Neural cell (in vitro differentiated cells): Measurements from ENCODE around the gene OR5A2. TPM values are rescaled to one million over a fixed set of nuclear protein-coding genes. Genes with fewer than 3 reads are reported as not detected.

ENCODE experiments used
- H2AFZ ChIP-seq: fragments of 200-600, 300-800 bp; sonication (generic), shearing (Covaris generic); 2 replicates; pipeline ENCODE4 v1.6.0; 2014; ENCODE audit warnings: low read depth, mild to moderate bottlenecking, antibody characterized with exemption, low read length, moderate library complexity
- H3F3A ChIP-seq: fragments of 200-600 bp; shearing (Covaris generic); 2 replicates; pipeline ENCODE4 v1.6.1; 2016; ENCODE audit warnings: mild to moderate bottlenecking, moderate library complexity, mixed read lengths, antibody characterized with exemption, low read length; ENCODE audit not compliant: insufficient read depth, poor library complexity, severe bottlenecking
- H3K27ac ChIP-seq: fragments of 200-600, 300-800 bp; sonication (generic), shearing (Covaris generic); 2 replicates; pipeline ENCODE4 v1.5.1; 2014; ENCODE audit warnings: mild to moderate bottlenecking, low read length, moderate library complexity
- H3K27me3 ChIP-seq: fragments of 300-800, 200-600 bp; sonication (generic), shearing (Covaris generic); 2 replicates; pipeline ENCODE4 v1.6.0; 2014; ENCODE audit warnings: mild to moderate bottlenecking, low read depth, low read length, moderate library complexity; ENCODE audit not compliant: insufficient read depth
- H3K36me3 ChIP-seq: fragments of 300-800, 200-600 bp; sonication (generic), shearing (Covaris generic); 2 replicates; pipeline ENCODE4 v1.5.1; 2014; ENCODE audit warnings: mild to moderate bottlenecking, antibody characterized with exemption, low read length, moderate library complexity; ENCODE audit not compliant: insufficient read depth
- H3K4me2 ChIP-seq: fragments of 300-800, 200-600 bp; sonication (generic), shearing (Covaris generic); 2 replicates; pipeline ENCODE4 v1.6.0; 2014; ENCODE audit warnings: mild to moderate bottlenecking, low read length
- H3K4me3 ChIP-seq: fragments of 300-800, 200-600 bp; sonication (generic), shearing (Covaris generic); 2 replicates; pipeline ENCODE4 v1.5.1; 2014; ENCODE audit warnings: mild to moderate bottlenecking, low read length, moderate library complexity
- H3K79me2 ChIP-seq: fragments of 200-600 bp; shearing (Covaris generic); replicated peaks from 2 replicates; pipeline ENCODE4 v1.6.0; 2014; ENCODE audit warnings: mild to moderate bottlenecking, low read length, moderate library complexity; ENCODE audit not compliant: insufficient read depth
- H3K9ac ChIP-seq: fragments of 300-800, 200-600 bp; sonication (generic), shearing (Covaris generic); 2 replicates; pipeline ENCODE4 v1.6.1; 2016; ENCODE audit warnings: mild to moderate bottlenecking, low read length, mixed read lengths
- H3K9me2 ChIP-seq: fragments of 200-600 bp; shearing (Covaris generic); 2 replicates; pipeline ENCODE4 v1.6.1; 2016; ENCODE audit warnings: mild to moderate bottlenecking, low read length, mixed read lengths; ENCODE audit not compliant: insufficient read depth
- H3K9me3 ChIP-seq: fragments of 200-600, 300-800 bp; sonication (generic), shearing (Covaris generic); 2 replicates; pipeline ENCODE4 v1.6.1; 2016; ENCODE audit warnings: mild to moderate bottlenecking, mixed run types, low read length, moderate library complexity, mixed read lengths
- H4K20me1 ChIP-seq: fragments of 200-600 bp; shearing (Covaris generic); 2 replicates; pipeline ENCODE4 v1.6.1; 2016; ENCODE audit warnings: mild to moderate bottlenecking, mixed run types; ENCODE audit not compliant: insufficient read depth
- CTCF ChIP-seq: fragments of 450-650 bp; IDR thresholded peaks from 2 replicates; pipeline ENCODE4 v1.5.1; 2014; ENCODE audit warnings: antibody characterized with exemption, mild to moderate bottlenecking, moderate library complexity; ENCODE audit not compliant: poor library complexity, severe bottlenecking
- EP300 ChIP-seq: fragments of 450-650 bp; conservative IDR thresholded peaks from 2 replicates; pipeline ENCODE4 v1.6.1; 2014; ENCODE audit warnings: antibody characterized with exemption, mild to moderate bottlenecking, moderate library complexity; ENCODE audit not compliant: poor library complexity, severe bottlenecking
- EZH2 ChIP-seq: fragments of 200-600, 300-800 bp; shearing (Covaris generic), sonication (generic); IDR thresholded peaks from 2 replicates; pipeline ENCODE4 v1.6.1; 2014; ENCODE audit warnings: antibody characterized with exemption, low read length, borderline replicate concordance, mild to moderate bottlenecking; ENCODE audit not compliant: insufficient read depth, poor library complexity, severe bottlenecking
- MXI1 ChIP-seq: fragments of 450-650 bp; conservative IDR thresholded peaks from 2 replicates; pipeline ENCODE4 v1.6.1; 2014; ENCODE audit warnings: antibody characterized with exemption, mild to moderate bottlenecking; ENCODE audit not compliant: poor library complexity, severe bottlenecking
- POLR2AphosphoS5 ChIP-seq: IDR thresholded peaks from 2 replicates; pipeline ENCODE4 v1.6.1; 2012
- RAD21 ChIP-seq: fragments of 450-650 bp; conservative IDR thresholded peaks from 2 replicates; pipeline ENCODE4 v1.6.1; 2014; ENCODE audit warnings: antibody characterized with exemption, mild to moderate bottlenecking, moderate library complexity
- SMC3 ChIP-seq: fragments of 450-650 bp; conservative IDR thresholded peaks from 2 replicates; pipeline ENCODE4 v1.6.1; 2014; ENCODE audit warnings: antibody characterized with exemption, mild to moderate bottlenecking, moderate library complexity; ENCODE audit not compliant: poor library complexity
- TAF1 ChIP-seq: IDR thresholded peaks from 2 replicates; pipeline ENCODE4 v1.6.1; 2012; ENCODE audit warnings: low read depth
- polyA plus RNA-seq: library from polyadenylated mRNA; depleted of rRNA; stranded (reverse); fragments of >200 nt; gene quantifications from 2 replicates; pipeline ENCODE4 v1.2.3, GENCODE V29; 2014
- TF ChIP-seq, protein P1 (sequence below): IDR thresholded peaks from 2 replicates; pipeline ENCODE4 v1.6.1; 2012; ENCODE audit warnings: borderline replicate concordance

The OR5A2 gene
- polyA plus RNA-seq, 1 donor from 2014 or later: not detected

DNA sequence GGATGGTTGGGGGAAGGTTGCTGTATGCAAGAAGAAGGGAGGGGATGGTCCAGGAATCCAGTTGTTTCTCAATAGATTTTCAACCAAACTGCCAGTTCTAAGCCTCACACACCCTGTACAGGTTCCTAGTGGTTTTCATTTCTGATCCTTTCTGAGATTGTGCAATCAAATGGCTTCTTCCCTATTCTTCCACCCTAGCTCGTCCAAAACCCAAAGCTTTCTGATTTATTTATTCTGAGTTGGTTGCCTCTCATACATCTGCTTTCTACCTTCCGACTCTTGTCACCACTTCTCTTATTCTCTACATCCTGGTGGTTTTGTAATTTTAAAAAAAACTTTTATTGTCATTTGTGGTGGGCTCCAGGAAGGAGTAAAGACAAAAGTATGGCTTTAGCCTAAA, 12.6 kb downstream of the OR5A2 start:
- no peak overlapping the region for H2AFZ ChIP-seq
- no peak overlapping the region for H3K4me2 ChIP-seq
- no peak overlapping the region for H3K9ac ChIP-seq
- TF ChIP-seq MXI1 (no peak), SMC3 (no peak), POLR2AphosphoS5 (no peak), EZH2 (no peak), CTCF (no peak), EP300 (no peak), RAD21 (no peak), TAF1 (no peak)
- TF ChIP-seq, protein P1, sequence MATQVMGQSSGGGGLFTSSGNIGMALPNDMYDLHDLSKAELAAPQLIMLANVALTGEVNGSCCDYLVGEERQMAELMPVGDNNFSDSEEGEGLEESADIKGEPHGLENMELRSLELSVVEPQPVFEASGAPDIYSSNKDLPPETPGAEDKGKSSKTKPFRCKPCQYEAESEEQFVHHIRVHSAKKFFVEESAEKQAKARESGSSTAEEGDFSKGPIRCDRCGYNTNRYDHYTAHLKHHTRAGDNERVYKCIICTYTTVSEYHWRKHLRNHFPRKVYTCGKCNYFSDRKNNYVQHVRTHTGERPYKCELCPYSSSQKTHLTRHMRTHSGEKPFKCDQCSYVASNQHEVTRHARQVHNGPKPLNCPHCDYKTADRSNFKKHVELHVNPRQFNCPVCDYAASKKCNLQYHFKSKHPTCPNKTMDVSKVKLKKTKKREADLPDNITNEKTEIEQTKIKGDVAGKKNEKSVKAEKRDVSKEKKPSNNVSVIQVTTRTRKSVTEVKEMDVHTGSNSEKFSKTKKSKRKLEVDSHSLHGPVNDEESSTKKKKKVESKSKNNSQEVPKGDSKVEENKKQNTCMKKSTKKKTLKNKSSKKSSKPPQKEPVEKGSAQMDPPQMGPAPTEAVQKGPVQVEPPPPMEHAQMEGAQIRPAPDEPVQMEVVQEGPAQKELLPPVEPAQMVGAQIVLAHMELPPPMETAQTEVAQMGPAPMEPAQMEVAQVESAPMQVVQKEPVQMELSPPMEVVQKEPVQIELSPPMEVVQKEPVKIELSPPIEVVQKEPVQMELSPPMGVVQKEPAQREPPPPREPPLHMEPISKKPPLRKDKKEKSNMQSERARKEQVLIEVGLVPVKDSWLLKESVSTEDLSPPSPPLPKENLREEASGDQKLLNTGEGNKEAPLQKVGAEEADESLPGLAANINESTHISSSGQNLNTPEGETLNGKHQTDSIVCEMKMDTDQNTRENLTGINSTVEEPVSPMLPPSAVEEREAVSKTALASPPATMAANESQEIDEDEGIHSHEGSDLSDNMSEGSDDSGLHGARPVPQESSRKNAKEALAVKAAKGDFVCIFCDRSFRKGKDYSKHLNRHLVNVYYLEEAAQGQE: no peak
- H3K27me3 ChIP-seq: no peaks in the 10 kb centered on the region
- no peaks in the 10 kb centered on the region for H3F3A ChIP-seq
- H3K79me2 ChIP-seq: no peaks in the 10 kb centered on the region
- no peak overlapping the region for H3K4me3 ChIP-seq
- no peak overlapping the region for H3K27ac ChIP-seq
- no peaks in the 10 kb centered on the region for H3K36me3 ChIP-seq
- H4K20me1 ChIP-seq: no peaks in the 10 kb centered on the region
- H3K9me3 ChIP-seq: no peaks in the 10 kb centered on the region
- no peaks in the 10 kb centered on the region for H3K9me2 ChIP-seq

DNA sequence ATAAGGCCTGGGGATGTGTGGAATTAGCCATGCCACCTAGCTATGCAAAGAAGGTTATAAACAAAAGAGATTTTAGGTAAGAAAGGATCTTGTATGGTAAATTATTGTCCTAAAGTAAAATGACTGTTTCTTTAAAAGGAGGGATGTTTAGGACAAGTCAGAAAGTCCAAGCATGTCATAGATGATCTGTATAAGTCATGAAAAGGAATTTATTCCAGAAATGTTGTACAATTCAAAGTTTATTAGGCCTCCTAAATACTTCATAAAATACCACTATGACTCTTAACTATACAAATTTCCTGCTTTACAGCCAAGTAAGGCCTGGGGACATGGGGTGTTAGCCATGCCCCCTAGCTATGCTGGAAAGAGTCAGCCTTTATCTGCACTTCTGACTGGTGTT, 22.7 kb downstream of the OR5A2 start:
- Histone ChIP-seq H3K9ac (no peak overlapping the region), H3K36me3 (no peaks in the 10 kb centered on the region), H3K9me2 (no peaks in the 10 kb centered on the region), H3K27me3 (no peaks in the 10 kb centered on the region), H3K79me2 (no peaks in the 10 kb centered on the region), H2AFZ (no peak overlapping the region), H3K4me3 (no peak overlapping the region), H3K27ac (no peak overlapping the region), H3K4me2 (no peak overlapping the region), H3F3A (no peaks in the 10 kb centered on the region), H4K20me1 (no peaks in the 10 kb centered on the region), H3K9me3 (peaks cover 10% of the 10 kb centered on the region)
- TF ChIP-seq CTCF (no peak), POLR2AphosphoS5 (no peak)
